WERI-Rb-1 (cell line): ENCODE measurements around the gene ASCC2.

Experiments used
- DNase-seq: peaks from one replicate; pipeline ENCODE4 v3.0.0-alpha.2; 2020
- H3K27ac ChIP-seq: fragments of 250-450 bp; sonication (Bioruptor Pico); 2 replicates; pipeline ENCODE4 v1.5.1; 2020; ENCODE audit warnings: mild to moderate bottlenecking, moderate library complexity
- H3K27me3 ChIP-seq: fragments of 250-450 bp; sonication (Bioruptor Pico); 2 replicates; pipeline ENCODE4 v1.5.1; 2021; ENCODE audit warnings: mild to moderate bottlenecking, low read depth, moderate library complexity; ENCODE audit not compliant: insufficient read depth, severe bottlenecking
- H3K36me3 ChIP-seq: fragments of 250-450 bp; sonication (Bioruptor Pico); 2 replicates; pipeline ENCODE4 v1.5.1; 2020; ENCODE audit warnings: mild to moderate bottlenecking, moderate library complexity
- H3K4me3 ChIP-seq: 2 replicates; pipeline ENCODE4 v1.5.1; 2011; ENCODE audit warnings: low read depth, mild to moderate bottlenecking, control low read depth, low read length
- H3K9me3 ChIP-seq: fragments of 250-450 bp; sonication (Bioruptor Pico); 2 replicates; pipeline ENCODE4 v1.5.1; 2021; ENCODE audit warnings: mild to moderate bottlenecking, moderate library complexity; ENCODE audit not compliant: severe bottlenecking
- TF ChIP-seq, protein P1 (sequence below): IDR thresholded peaks from 2 replicates; pipeline ENCODE4 v1.5.1; 2011; ENCODE audit warnings: low read depth, mild to moderate bottlenecking, control low read depth, inconsistent platforms, low read length

ASCC2 gene

DNA sequence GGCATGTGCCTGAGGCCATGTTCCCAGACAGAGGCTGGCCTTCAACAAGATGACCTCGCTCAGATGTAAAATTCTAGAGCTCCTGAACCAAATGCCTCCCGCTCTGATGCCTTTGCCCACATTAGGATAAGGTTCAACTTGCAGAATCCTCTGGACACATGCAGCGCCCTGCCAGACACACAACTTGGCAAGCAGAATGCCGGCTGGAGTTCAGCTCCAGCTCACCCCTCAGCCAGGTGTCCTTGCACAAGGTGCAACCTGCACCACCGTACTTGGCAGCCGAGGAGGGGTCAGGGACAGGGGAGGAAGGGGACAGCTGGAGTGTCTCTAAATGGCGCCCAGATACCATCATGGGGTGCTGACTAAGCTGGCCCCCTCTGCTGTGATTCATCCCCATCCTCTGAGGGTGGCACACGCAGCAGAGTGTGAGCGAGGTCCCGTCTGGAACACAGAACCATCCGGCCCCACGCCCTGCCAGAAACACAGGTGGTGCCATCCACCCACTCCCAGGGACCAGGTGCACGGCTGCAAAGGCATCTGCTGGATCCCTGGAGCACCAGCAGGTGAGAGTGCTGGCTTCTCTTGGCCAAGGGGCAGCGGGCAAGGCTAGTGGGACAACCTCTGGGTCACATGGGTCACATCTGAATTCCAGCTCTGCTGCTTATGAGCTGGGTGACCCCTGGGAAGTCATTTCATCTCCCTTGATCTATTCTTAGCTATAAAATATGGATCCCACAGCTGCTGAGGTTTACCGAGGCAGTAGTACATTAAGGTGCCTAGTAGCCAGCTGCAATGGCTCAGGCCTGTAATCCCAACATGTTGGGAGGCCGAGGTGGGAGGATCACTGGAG is 84.0 kb downstream of the ASCC2 start:
- TF ChIP-seq, protein P1, sequence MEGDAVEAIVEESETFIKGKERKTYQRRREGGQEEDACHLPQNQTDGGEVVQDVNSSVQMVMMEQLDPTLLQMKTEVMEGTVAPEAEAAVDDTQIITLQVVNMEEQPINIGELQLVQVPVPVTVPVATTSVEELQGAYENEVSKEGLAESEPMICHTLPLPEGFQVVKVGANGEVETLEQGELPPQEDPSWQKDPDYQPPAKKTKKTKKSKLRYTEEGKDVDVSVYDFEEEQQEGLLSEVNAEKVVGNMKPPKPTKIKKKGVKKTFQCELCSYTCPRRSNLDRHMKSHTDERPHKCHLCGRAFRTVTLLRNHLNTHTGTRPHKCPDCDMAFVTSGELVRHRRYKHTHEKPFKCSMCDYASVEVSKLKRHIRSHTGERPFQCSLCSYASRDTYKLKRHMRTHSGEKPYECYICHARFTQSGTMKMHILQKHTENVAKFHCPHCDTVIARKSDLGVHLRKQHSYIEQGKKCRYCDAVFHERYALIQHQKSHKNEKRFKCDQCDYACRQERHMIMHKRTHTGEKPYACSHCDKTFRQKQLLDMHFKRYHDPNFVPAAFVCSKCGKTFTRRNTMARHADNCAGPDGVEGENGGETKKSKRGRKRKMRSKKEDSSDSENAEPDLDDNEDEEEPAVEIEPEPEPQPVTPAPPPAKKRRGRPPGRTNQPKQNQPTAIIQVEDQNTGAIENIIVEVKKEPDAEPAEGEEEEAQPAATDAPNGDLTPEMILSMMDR: no peak
- Histone ChIP-seq H3K27ac (no peak overlapping the region), H3K36me3 (no peaks in the 10 kb centered on the region), H3K9me3 (no peaks in the 10 kb centered on the region), H3K27me3 (no peaks in the 10 kb centered on the region), H3K4me3 (no peak overlapping the region)
- DNase-seq: no peak

DNA sequence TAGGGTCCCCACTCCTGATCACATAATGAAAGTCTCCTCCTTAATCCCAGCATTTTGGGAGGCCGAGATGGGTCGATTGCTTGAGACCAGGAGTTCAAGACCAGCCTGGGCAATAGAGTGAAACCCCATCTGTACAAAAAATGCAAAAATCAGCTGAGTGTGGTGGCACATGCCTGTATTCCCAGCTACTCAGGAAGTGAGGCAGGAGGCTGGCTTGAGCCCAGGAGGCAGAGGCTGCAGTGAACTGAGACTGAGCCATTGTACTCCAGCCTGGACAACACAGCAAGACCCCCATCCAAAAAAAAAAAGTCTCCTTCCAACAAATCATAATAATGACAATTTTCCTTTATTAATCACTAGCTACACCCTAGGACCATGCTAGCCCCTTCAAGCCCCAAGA is 86.4 kb downstream of the ASCC2 start:
- TF ChIP-seq, protein P1: no peak
- Histone ChIP-seq H3K9me3 (no peaks in the 10 kb centered on the region), H3K4me3 (no peak overlapping the region), H3K36me3 (0 out of 2 replicates have a peak, but pooled peaks cover 4% of the 10 kb centered on the region), H3K27me3 (no peaks in the 10 kb centered on the region), H3K27ac (no peak overlapping the region)
- no peak for DNase-seq

DNA sequence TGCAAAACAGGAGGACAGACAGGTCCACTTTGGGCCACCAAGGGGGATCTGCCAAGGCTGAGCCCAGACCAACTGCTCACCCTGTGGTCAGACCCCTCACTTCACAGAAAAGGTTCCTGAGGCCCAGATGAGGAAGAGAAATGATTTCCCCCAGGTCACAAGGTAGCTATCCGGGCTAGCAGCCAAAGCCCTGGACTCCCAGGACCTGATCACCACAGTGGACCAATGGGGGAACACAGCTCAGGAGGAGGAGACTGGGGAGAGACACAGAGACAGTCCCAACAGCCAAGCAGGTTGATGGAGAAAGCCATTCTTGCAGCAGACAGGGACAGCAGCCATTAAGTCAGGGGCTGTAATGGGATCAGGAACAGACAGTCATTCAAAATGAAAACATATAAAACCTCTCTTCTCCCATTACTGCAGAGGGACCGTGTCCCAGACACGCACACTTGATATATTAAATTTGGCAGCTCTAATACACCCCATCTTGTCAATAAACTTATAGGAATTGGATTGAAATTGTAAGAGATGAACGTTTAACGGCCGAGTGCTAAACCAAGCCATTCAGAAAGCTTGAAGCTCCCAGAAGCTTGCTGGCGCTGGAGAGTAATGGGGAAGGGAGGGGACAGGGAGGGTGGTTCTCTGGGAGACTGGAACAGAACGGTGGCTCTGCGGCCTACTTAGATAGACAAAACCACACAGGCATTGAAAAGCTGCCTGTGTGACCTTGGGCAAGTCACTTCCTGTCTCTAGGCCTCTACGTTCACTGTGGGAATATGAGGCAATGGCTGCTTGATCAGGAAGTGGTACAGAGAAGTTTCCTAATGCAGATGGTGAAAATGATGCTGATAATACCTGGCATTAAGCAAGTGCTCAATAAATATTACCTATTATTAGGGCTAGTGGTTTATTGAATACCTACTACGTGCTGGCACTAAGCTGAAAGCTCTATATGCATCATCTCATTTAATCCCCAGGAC is 87.2 kb downstream of the ASCC2 start:
- Histone ChIP-seq H3K27ac (no peak overlapping the region; the same call in 1 of the 2 replicates), H3K27me3 (no peaks in the 10 kb centered on the region), H3K4me3 (no peak overlapping the region), H3K9me3 (no peaks in the 10 kb centered on the region), H3K36me3 (0 out of 2 replicates have a peak, but pooled peaks cover 4% of the 10 kb centered on the region)
- TF ChIP-seq, protein P1: no peak
- no peak for DNase-seq

DNA sequence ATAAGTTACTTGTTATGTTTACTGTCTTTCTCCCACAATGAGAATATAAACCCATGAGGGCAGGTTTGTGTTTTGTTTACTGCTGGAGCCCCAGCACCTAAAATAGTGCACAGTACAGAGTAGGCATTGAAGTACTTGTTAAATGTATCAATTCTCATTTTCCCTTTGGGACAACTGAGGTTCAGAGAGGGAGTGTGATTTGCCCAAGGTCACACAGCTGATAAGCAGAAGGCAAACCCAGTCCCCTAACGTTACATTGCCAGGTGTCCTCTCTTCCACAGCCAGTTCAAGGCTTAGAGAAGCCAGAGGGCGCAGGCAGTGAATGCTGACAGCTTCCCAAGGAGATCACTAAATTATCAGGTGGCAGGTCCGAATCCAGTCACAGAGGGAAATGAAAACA is 88.0 kb downstream of the ASCC2 start:
- H3K4me3 ChIP-seq: no peak overlapping the region
- H3K36me3 ChIP-seq: 0 out of 2 replicates have a peak, but pooled peaks cover 6% of the 10 kb centered on the region
- no peaks in the 10 kb centered on the region for H3K9me3 ChIP-seq
- H3K27ac ChIP-seq: peak overlapping the region; percentile 43
- DNase-seq: no peak
- no peaks in the 10 kb centered on the region for H3K27me3 ChIP-seq
- TF ChIP-seq, protein P1: no peak

DNA sequence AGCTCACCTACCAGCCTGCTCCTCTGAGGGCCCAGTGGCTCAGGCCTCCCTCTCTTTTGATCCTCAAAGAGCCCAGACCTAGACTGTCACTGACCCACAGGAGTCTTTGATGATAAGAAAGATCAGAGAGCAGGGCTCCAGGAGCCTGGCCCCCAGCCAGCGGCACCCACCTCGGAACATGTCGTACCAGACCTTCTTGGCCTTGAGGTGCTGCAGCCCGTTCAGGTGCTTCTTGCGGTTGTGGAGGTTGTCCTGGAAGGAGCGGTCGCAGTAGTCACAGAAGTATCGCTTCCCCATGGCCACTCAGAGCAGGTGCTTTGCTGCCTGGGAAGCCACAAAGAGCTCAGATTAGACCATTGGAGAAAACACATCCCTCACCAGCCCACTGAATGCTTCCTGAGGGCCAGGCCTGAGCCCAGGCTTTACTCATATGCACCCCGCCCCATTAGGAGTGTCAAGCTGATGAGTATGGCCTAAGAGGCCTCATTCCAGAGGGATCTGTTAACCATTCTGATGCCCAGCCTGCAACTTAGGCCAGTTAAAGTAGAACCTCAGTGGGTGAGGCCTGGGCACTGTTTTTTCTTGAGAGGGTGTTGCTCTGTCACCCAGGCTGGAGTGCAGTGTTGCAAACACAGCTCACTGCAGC is 89.7 kb downstream of the ASCC2 start:
- Histone ChIP-seq H3K4me3 (no peak overlapping the region), H3K27me3 (no peaks in the 10 kb centered on the region), H3K9me3 (no peaks in the 10 kb centered on the region), H3K36me3 (0 out of 2 replicates have a peak, but pooled peaks cover 6% of the 10 kb centered on the region), H3K27ac (peak overlapping the region; percentile 44)
- no peak for DNase-seq
- TF ChIP-seq, protein P1: no peak
